GM18867 (cell line): Measurements from ENCODE around the gene RPS6KA4.
A peak's percentile ranks its signal among the peaks of the same experiment; 100 is the strongest.

Source experiments
- ATAC-seq: cut with Tn5 transposase; IDR thresholded peaks from one replicate; pipeline ENCODE4 v1.9.1; 2021; ENCODE audit warnings: mild to moderate bottlenecking, moderate library complexity; ENCODE audit not compliant: unreplicated experiment

The RPS6KA4 gene

DNA sequence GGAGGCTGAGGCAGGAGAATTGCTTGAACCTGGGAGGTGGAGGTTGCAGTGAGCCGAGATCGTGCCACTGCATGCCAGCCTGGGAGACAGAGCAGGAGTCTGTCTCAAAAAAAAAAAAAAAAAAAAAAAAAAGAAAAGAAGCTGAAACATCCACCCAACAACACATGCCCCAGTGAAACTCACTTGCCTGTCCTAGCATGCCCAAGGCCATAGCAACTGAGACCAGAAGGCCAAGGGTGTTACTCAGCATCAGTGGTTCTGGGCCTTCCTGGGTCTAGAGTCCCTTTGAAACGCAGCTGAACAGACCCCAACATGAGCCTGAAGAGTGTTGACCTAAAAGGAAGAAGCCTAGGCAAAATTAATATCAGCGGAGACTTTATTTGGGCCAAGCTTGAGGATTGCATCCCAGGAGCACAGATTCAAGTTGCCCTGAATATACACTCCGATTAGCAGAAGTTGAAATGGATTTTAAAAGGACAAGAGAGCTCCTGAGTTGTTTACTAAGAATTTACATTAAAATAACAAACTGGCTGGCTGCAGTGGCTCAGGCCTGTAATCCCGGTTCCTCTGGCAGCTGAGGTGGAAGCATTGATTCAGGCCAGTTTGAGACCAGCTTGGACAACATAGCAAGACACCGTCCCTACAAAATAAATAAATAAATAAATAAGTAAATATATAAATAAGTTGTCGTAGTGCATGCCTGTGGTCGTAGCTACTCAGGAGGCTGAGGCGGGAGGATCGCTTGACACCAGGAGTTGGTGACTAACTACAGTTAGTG, 34.1 kb upstream of the RPS6KA4 start:
- ATAC-seq: no peak

DNA sequence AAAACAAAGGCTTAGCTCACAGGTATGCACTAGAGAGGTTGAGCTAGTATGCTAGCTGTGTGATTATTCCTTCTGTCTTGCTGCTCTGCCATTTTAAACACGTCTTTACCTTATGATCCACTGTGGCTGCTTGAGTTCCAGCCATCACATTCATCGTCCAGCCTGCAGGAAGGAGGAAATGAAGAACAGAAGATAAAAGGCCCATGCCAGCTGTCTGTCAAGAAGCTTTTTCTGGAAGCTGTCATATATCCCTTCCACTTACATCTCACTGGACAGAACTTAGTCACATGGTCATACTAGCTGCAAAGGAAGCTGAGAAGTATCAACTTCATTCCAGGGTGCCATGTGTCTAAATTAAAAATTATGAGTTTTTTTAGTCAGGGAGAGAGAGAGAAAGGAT, 31.6 kb upstream of the RPS6KA4 start:
- no peak for ATAC-seq

DNA sequence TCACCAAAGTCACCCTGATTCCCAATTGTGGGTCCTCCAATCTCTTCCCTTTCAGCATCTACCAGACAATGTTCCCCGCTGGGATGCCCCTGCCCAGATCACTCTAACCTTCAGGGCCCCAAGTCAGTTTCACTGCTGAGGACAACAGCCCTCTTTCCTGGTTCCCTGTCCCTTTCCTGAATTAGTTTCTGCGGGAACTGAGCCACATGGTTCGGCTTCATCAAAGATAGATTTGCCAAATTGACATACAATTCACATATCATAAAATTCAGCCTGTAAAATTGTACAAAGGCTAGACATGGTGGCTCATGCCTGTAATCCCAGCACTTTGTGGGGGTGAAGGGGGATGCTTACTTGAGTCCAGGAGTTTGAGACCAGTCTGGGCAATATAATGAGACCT, 31.0 kb upstream of the RPS6KA4 start:
- ATAC-seq: no peak

DNA sequence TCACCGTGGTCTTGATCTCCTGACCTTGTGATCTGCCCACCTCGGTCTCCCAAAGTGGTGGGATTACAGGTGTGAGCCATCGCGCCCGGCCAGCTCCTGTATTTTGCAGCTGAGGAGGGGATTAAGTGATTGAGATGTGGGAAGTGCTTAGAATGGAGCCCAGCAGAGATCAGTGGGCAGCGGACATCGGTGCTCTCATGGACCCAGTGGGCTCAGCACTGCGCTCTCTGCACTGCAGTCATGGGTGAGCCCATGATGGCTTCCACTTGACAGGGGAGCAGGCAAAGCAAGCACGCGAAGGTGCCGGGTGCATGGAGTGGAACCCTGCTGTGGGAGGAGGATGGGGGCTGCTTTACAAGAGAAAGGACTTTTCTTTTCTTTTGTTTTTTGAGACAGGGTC, 28.1 kb upstream of the RPS6KA4 start:
- no peak for ATAC-seq

DNA sequence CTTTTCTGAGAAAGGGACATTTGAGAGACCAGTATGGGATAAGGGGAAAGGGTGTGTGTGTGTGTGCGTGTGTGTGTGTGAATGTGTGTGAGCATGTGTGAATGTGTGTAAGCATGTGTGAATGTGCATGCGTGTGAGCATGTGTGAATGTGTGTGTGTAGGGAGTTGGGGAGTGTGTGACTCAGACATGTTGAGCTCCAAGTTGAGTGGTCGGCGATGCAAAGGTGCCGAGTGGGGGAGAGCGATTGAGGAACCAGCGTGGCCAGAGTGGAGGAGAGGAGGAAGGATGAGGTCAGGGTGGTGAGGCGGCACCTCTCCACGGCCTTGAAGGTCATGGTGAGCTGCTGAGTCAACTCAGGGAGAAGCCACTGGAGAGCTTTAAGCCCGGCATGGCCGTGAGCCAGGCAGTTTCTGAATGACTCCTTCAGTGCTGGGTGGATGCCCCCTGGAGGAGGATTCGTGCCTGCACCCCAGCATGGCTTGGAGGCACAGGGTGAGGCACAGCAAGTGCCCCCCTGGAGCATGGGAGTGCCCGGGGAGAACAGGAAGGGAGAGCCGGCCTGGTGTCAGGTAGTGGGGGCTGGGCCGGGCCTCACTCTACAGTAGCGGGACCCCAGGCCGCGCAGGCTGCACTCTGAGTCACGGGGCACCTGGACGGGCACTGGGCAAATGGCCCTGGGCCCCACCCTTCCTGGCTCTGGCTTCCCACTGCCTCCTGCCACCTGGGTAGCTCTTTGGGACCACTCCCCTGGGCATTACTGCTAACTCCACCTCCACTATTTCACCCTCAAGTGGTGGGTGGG, 27.2 kb upstream of the RPS6KA4 start:
- ATAC-seq: peak; percentile 54

DNA sequence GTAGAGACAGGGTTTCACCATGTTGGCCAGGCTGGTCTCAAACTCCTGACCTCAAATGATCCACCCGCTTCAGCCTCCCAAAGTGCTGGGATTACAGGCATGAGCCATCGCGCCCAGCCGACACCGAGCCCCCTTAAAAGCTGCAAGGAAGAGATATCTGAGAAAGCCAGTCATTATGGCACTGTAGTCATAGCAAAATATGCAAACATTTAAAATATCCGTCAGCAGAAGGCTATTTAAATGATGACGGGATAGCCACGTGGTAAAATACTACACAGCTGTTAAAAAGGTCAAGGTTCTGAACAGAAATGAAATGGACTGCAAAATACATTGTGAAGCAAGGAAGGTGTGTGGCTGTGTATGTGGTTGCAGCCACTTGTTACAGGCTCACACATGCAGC, 25.4 kb upstream of the RPS6KA4 start:
- no peak for ATAC-seq

DNA sequence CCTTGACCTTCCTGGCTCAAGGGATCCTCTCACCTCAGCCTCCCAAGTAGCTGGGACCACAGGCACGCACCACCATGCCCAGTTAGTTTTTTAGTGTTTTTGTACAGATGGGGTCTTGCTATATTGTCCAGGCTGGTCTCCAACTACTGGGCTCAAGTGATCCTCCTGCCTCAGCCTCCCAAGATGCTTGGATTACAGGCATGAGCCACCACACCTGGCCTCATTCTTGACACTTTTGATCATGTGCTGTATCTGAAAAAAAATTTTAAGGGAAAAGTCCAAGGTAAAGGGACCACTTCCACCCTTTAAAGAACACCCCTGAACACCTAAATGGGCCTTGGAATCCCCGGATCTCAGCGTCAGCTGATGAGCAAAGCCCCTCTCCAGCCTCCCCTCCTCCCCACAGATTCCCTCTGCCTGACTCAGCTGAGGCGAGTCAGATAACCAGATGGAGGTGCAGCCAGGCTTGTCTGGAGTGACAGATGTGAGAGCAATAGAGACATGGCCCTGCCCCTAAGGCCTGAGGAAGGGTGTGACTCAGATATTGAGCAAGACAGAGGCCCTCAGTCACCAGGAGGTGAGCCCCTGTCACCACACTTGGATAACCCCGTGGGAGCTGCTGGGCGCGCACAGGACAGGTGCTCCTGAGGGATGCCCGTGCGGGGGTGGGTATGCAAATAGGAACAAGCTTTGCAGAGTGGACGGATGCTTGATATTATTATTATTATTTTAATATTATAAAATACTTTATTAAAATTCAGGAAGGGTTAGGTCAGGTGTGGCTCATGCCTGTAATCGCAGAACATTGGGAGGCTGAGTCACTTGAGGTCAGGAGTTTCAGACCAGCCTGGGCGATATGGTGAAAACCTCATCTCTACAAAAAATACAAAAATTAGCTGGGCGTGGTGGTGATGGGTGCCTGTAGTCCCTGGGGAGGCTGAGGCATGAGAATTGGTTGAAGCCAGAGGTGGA, 23.9 kb upstream of the RPS6KA4 start:
- peak; percentile 58 for ATAC-seq

DNA sequence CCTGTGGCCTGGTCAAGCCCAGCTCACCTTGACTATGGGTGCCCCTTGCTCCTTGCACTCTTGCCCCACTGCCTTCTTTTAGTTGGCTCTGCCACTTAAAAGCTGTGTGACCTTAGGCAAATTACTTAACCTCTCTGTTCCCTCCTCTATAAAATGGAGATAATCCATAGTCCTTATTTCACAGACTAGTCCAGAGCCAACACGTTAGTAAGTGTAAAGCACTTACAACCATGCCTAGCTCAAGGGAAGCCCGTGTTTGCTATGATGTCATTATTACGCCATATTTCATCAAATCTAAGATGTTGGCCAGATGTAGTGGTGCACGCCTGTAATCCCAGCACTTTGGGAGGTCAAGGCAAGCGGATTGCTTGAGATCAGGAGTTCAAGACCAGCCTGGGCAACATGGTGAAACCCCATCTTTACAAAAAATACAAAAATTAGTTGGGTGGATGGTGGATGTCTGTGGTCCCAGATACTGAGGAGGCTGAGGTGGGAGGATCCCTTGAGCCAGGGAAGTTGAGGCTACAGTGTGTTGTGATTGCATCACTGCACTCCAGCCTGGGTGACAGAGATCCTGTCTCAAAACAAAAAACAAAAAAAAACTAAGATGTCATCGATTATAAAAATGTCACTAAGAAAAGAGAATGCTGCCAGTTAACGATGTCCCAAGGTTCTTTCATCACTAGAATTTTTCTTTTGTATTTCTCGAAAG, 21.3 kb upstream of the RPS6KA4 start:
- no peak for ATAC-seq

DNA sequence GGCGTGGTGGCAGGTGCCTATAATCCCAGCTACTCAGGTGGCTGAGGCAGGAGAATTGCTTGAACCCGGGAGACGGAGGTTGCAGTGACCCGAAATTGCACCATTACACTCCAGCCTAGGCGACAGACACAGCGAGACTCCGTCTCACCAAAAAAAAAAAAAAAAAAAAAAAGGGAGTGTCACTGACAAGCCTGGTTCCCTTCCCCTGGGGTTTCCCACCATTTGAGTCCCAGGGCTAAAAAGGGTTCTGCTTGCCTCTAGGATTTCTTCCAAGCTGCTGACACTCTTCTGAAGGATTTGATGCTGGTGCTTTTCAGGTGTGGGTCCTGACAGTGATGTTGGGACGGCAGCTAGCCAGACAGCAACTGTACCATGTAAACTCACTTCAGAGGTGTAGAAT, 20.2 kb upstream of the RPS6KA4 start:
- ATAC-seq: no peak

DNA sequence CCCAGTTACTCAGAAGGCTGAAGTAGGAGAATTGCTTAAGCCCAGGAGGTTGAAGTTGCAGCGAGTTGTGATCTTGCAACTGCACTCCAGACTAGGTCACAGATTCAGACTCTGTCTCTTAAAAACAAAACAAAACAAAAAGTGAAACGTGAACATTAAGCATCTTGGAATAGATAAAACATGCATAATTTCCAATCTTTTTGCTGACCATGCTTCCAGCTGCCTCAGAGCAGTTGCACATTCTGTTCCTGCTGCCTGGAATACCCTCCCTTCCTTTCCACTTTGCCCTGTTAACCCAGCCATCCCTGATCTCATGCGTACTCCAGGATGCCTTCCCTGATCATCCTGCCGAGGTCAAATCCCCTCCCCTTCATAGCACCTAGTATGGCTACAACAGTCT, 19.7 kb upstream of the RPS6KA4 start:
- no peak for ATAC-seq

DNA sequence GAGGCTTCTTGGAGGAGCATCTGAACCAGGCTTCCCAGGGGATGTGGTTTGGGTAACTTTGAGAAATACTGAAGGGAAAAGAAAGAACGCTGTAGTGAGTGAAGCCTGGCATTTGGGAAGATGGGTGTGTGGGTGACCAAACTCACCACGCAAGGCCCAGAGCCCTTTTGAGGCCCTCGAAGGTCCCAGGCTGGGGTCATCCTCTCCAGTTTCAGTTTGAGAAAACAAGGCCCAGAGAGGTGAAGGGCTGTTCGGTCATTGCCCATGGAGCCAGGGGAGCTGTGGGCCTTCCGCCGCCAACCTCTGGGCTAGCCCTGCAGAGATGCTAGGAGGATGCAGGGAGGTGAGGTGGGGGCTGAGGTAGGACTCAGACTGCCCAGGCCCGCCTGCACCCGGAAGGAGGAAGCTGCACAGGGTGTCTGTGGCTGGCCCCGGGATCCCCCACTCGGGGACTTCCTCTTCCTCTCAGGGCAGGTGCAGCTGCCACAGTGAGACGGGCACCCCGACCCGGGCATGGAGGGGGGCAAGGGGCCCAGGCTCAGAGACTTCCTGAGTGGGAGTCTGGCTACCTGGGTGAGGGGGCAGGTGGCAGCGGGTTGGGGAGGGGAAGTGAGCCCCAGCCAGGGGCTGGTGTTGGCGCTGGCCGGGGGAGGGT, 19.1 kb upstream of the RPS6KA4 start, which contains the start of gene CCDC88B:
CCDC88B (plus strand) TSS at position 451 of the 655 bp plus-strand sequence; CDS start at position 514, 63 bp downstream.
- peak; percentile 68 for ATAC-seq

DNA sequence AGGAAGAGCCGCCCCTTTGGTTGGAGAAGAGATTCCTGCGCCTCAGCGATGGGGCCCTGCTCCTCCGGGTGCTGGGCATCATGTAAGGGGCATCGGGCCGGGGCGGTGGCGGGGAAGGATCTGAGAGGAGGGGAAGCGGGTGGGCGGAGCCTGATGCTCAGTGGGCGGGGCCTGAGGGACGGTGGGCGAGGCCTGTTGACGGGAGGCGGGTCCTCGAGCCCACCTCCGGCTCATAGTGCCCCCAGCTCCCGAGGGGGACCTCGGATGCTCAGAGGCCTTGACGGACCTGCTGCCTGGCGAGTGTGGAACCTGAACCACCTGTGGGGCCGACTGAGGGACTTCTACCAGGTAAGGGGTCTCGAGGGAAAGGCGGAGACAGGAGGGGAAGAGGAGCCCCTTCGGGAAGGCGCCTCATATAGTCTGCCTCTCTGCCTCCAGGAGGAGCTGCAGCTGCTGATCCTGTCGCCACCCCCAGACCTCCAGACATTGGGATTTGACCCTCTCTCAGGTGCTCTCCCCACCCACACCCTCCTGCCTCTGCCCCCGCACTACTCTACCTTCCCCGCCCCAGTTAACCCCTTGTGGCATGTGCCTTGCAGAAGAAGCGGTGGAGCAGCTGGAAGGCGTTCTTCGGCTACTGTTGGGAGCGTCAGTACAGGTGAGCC, 18.2 kb upstream of the RPS6KA4 start:
- ATAC-seq: peak; percentile 33

DNA sequence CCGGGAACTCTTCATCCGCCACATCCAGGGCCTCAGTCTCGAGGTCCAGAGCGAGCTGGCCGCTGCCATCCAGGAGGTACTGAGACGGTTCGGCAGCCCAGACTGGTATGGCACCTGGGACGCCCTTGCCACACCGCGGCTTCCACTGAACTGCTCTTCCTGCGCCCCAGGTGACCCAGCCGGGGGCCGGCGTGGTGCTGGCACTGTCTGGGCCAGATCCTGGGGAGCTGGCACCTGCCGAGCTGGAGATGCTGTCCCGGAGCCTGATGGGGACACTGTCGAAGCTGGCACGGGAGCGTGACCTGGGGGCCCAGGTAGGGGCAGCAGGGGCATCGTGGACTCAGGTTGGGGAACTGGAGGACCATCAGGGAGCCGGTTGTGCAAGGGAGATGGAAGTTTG, 17.5 kb upstream of the RPS6KA4 start:
- no peak for ATAC-seq

DNA sequence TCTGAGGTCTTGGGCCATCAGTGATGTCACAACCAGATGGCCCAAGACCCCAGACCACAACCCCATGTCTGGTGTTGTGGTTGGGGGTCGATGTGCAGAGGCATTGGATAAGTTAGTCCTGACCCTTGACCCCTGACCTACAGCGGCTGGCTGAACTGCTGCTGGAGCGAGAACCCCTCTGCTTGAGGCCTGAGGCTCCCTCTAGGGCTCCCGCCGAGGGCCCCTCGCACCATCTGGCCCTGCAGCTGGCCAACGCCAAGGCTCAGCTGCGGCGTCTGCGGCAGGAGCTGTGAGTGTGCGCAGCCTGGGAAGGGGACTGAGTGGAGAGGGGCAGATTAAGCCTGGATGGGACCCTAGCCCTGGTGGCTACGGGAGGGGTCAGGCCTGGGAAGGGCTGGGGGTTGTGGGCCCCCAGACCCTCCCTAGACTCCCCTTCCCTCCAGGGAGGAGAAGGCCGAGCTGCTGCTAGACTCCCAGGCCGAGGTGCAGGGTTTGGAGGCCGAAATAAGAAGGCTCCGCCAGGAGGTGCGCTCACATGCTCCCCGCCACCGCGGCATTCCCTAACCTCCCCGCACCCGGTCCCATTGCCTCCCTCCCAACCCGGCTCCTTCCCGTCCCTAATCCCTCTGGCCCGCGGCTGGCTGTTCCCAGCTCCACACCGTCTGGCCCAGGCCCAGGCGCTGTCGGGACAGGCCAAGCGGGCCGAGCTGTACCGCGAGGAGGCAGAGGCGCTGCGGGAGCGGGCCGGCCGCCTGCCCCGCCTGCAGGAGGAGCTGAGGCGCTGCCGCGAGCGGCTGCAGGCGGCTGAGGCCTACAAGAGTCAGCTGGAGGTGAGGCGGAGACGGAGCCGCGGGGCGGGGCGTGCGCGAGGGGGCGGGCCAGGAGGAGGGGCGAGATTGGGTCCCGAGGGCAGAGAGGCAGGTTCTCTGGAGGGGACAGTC, 16.8 kb upstream of the RPS6KA4 start:
- peak; percentile 52 for ATAC-seq

DNA sequence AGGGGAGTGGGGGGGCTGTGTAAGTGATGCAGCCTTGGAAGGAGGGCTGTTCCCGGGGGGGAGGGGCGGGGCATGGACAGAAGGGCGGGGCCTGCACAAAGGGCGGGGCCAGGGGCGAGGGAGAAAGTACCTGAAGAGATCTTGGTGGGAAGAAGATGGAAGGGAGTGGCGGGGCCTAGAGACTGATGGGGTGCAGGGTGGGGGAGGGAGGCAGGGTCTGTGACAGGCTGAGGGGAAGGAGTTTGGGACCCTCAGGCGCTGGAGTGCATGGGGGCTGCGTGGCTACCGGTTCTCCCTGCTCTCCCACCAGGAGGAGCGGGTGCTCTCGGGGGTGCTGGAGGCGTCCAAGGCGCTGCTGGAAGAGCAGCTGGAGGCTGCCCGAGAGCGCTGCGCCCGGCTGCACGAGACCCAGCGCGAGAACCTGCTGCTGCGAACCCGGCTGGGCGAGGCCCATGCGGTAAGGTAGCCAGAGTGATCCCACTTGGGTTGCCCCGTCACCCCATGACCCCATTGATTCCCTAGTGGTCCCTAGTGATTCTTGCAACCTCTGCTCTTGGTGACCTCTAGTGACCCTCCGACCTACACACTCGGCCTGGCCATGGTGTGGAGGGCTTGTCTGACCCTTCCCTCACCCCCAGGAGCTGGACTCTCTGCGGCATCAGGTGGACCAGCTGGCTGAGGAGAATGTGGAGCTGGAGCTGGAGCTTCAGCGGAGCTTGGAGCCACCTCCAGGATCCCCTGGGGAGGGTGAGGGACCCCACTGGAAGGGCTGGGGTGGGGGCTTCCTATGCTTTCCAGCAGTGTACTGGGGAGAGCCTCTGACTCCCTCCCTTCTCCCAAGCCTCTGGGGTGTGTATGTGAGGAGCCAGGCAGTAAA, 15.9 kb upstream of the RPS6KA4 start:
- no peak for ATAC-seq

DNA sequence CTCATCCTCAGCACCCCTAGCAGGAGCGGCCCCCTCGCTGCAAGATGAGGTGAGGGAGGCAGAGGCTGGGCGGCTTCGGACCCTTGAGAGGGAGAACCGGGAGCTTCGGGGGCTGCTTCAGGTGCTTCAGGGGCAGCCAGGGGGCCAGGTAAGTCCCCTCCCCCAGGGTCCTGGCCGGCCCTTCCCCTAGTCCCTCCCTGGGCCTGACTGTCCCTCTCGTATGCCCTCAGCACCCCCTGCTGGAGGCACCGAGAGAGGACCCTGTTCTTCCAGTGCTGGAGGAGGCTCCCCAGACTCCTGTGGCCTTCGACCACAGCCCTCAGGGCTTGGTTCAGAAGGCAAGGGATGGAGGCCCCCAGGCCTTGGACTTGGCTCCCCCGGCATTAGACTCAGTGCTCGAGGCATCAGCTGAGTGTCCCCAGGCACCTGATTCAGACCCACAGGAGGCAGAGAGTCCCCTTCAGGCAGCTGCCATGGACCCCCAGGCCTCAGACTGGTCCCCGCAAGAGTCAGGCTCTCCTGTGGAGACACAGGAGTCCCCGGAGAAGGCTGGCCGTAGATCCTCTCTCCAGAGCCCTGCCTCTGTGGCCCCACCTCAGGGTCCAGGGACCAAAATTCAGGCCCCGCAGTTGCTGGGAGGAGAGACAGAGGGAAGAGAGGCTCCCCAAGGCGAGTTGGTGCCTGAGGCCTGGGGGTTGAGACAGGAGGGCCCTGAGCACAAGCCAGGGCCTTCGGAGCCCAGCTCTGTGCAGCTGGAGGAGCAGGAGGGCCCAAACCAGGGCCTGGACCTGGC, 15.0 kb upstream of the RPS6KA4 start:
- ATAC-seq: no peak
